A673 (cell line): ENCODE data around the gene ETFA.
"Not testable (repeated sequence)": the region's sequence is repeated elsewhere in the genome, so short reads cannot be mapped to it uniquely, and the experiment has no call there.

Experiments
- EZH2 ChIP-seq: fragments of 200-600 bp; sonication (generic); IDR thresholded peaks from 2 replicates; pipeline ENCODE4 v1.6.1; 2017; ENCODE audit warnings: borderline replicate concordance, low read depth, mild to moderate bottlenecking, mixed read lengths, antibody characterized with exemption, low read length; ENCODE audit not compliant: poor library complexity, severe bottlenecking
- TF ChIP-seq, protein P1 (sequence below): fragments of 300-800, 200-600 bp; sonication (generic); conservative IDR thresholded peaks from 2 replicates; pipeline ENCODE4 v1.5.1; 2017; ENCODE audit warnings: low read depth, mild to moderate bottlenecking, antibody characterized with exemption, low read length, moderate library complexity, mixed read lengths

DNA sequence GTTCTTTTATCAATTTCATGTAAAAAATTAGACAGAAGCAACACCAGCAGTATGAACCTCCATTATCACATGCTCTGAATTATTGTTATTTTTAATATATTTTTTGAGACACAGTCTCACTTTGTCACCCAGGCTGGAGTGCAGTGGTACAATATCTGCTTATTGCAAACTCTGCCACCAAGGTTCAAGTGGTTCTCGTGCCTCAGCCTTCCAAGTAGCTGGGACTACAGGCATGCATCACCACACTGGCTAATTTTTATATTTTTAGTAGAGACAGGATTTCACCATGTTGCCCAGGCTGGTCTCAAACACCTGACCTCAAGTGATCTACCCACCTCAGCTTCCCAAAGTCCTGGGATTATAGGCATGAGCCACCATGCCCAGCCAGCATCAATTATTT is 16.8 kb downstream of the ETFA start:
- TF ChIP-seq, protein P1, sequence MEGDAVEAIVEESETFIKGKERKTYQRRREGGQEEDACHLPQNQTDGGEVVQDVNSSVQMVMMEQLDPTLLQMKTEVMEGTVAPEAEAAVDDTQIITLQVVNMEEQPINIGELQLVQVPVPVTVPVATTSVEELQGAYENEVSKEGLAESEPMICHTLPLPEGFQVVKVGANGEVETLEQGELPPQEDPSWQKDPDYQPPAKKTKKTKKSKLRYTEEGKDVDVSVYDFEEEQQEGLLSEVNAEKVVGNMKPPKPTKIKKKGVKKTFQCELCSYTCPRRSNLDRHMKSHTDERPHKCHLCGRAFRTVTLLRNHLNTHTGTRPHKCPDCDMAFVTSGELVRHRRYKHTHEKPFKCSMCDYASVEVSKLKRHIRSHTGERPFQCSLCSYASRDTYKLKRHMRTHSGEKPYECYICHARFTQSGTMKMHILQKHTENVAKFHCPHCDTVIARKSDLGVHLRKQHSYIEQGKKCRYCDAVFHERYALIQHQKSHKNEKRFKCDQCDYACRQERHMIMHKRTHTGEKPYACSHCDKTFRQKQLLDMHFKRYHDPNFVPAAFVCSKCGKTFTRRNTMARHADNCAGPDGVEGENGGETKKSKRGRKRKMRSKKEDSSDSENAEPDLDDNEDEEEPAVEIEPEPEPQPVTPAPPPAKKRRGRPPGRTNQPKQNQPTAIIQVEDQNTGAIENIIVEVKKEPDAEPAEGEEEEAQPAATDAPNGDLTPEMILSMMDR: not testable (repeated sequence)
- not testable (repeated sequence) for TF ChIP-seq EZH2
